HFF-Myc (cell line): ENCODE measurements around the gene RPS8.
"Not testable (repeated sequence)": the region's sequence is repeated elsewhere in the genome, so short reads cannot be mapped to it uniquely, and the experiment has no call there.

ENCODE experiments used
- DNase-seq: peaks from one replicate; pipeline ENCODE4 v3.0.0-alpha.2; 2011; ENCODE audit warnings: low read depth; ENCODE audit errors: extremely low read depth
- H3K4me3 ChIP-seq: replicated peaks from 2 replicates; pipeline ENCODE4 v1.5.1; 2011; ENCODE audit warnings: low read depth, mild to moderate bottlenecking, control low read depth, low read length
- TF ChIP-seq, protein P1 (sequence below): IDR thresholded peaks from 2 replicates; pipeline ENCODE4 v1.5.1; 2012; ENCODE audit warnings: mild to moderate bottlenecking, low read depth, low read length, control low read depth; ENCODE audit errors: missing control alignments

The RPS8 gene

DNA sequence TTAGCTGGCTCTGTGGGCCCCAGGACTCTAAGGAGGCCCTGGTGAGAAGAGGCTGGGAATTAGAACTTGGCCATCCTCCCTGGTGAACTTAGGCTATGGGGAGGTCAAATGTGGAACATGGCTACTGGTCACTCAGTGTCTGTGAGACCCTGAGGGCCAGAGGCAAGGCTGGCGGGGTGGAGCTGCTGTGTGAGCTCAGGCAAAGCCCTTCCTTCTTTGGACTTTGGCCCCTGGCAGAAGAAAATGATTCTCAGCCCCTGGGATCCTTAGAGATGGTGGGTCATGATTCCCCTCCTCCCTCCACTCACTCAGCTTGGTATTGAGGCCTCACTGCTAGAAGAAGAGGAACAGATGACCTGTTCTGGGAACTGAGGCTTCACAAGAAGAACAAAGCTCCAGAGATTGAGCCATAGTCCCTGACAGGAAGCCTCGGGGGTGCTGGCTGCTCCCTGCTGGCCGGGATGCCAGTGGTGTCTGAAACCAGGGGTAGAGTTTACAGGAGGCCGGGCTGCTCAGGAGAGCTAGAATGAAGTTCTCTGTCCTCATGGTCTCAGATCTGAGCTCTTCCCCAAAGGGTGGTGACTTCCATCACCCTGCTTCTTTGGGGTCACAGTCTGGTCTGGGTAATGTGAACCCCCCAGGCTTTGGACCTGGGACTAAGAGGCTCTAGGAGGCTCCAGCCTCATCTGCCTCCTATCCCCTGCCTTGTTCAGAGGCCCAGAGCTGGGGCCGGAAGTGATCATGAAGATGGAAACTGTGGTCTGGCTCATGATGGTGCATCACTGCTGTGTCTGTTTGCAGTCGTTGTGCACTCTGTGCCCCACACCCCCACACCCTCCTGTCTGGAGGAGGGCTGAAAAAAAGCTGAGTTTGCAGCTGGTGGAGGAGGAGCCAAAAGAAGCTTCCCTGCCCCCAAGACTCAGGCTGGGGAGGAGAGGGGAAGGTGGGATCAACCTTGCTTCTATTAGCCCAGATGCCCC lies 33.9 kb downstream of the RPS8 start:
- H3K4me3 ChIP-seq = peak overlapping the region; percentile 49
- DNase-seq = no peak
- TF ChIP-seq, protein P1, sequence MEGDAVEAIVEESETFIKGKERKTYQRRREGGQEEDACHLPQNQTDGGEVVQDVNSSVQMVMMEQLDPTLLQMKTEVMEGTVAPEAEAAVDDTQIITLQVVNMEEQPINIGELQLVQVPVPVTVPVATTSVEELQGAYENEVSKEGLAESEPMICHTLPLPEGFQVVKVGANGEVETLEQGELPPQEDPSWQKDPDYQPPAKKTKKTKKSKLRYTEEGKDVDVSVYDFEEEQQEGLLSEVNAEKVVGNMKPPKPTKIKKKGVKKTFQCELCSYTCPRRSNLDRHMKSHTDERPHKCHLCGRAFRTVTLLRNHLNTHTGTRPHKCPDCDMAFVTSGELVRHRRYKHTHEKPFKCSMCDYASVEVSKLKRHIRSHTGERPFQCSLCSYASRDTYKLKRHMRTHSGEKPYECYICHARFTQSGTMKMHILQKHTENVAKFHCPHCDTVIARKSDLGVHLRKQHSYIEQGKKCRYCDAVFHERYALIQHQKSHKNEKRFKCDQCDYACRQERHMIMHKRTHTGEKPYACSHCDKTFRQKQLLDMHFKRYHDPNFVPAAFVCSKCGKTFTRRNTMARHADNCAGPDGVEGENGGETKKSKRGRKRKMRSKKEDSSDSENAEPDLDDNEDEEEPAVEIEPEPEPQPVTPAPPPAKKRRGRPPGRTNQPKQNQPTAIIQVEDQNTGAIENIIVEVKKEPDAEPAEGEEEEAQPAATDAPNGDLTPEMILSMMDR = no peak

DNA sequence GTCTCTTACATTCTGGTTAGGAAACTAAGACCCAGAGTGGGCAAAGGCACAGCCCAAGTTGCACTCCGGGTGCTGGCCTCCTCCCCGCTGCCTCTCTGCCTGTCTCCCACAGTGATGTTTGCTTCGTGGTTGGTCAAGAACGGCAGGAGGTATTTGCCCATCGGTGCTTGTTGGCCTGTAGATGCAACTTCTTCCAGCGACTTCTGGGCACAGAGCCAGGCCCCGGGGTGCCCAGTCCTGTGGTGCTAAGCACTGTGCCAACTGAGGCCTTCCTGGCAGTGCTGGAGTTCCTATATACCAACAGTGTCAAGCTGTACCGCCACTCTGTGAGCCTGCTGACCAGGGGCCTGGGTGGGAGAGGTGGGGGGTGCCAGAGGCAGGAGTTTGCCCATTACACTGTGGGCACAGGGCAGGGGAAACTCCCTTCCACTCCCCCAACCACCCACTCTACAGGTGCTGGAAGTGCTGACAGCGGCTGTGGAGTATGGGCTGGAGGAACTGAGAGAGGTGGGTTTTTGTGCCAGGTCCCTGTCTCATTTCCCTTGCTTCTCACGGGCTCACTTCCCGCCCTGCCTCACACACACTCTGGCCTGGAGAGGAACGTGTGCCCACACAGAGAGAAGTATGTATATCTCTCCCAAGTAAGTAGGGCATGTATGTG lies 34.9 kb downstream of the RPS8 start:
- peak overlapping the region; percentile 49; the same call in 1 of the 2 replicates for H3K4me3 ChIP-seq
- TF ChIP-seq, protein P1 = no peak
- DNase-seq = no peak

- not testable (repeated sequence) for H3K4me3 ChIP-seq, DNase-seq
Measured at GRCh38 chr1:44810762-44811105, 35.4 kb downstream of the RPS8 start.

GRCh38 chr1:44811234-44811633 lies 35.9 kb downstream of the RPS8 start:
- no peak overlapping the region for H3K4me3 ChIP-seq
- TF ChIP-seq, protein P1 = no peak

GRCh38 chr1:44812822-44813543 lies 37.6 kb downstream of the RPS8 start:
- TF ChIP-seq, protein P1 = no peak
- peak overlapping the region; percentile 26 for H3K4me3 ChIP-seq
- DNase-seq = no peak

More at GRCh38 chr1:44811234-44811633, 35.9 kb downstream of the RPS8 start:
- DNase-seq = no peak

GRCh38 chr1:44815926-44816325 lies 40.6 kb downstream of the RPS8 start:
- not testable (repeated sequence) for DNase-seq, H3K4me3 ChIP-seq

GRCh38 chr1:44817307-44817706 lies 42.0 kb downstream of the RPS8 start:
- H3K4me3 ChIP-seq = no peak overlapping the region
- TF ChIP-seq, protein P1 = no peak
- no peak for DNase-seq
